HEK293 (cell line): Measurements from ENCODE around the gene OBSCN.

ENCODE experiments used
- CTCF ChIA-PET: fragments of 350-600 bp; formaldehyde crosslinking; extraction: SDS; loops from one replicate; lab custom pipeline; 2021; ENCODE audit warnings: antibody characterized with exemption; lab: Yijun Ruan, JAX
- POLR2A ChIA-PET: fragments of 300-600 bp; formaldehyde crosslinking; extraction: SDS; loops from one replicate; lab custom pipeline; 2020; ENCODE audit warnings: antibody characterized with exemption, inconsistent platforms; lab: Yijun Ruan, JAX
- H3K27ac ChIP-seq: fragments of 200-500 bp; sonication (Bioruptor generic); 2 replicates; pipeline ENCODE4 v1.5.1; 2014; ENCODE audit warnings: low read depth, low read length, control low read depth, inconsistent platforms; ENCODE audit errors: extremely low read depth
- H3K36me3 ChIP-seq, 2 experiments: fragments of 200-500 bp in 1 of 2; sonication (Bioruptor generic) in 1 of 2; 1 replicate in 1 of 2; 2 replicates in 1 of 2; pipeline ENCODE4 v1.5.1; 2014 to 2017; ENCODE audit warnings: inconsistent platforms in 2 of 2, low read length in 2 of 2; ENCODE audit not compliant: control insufficient read depth in 2 of 2, insufficient read depth in 1 of 2
- H3K4me1 ChIP-seq: fragments of 200-500 bp; sonication (Bioruptor generic); 2 replicates; pipeline ENCODE4 v1.5.1; 2014; ENCODE audit warnings: mild to moderate bottlenecking, low read length, inconsistent platforms; ENCODE audit not compliant: control insufficient read depth, insufficient read depth
- H3K4me3 ChIP-seq: 2 replicates; pipeline ENCODE4 v1.5.1; 2011; ENCODE audit warnings: low read depth, mild to moderate bottlenecking, control low read depth, low read length, moderate library complexity
- H3K9me3 ChIP-seq: fragments of 200-500 bp; sonication (Bioruptor generic); 2 replicates; pipeline ENCODE4 v1.5.1; 2014; ENCODE audit warnings: low read depth, low read length, inconsistent platforms; ENCODE audit not compliant: control insufficient read depth, insufficient read depth
- GLIS2 ChIP-seq: fragments of 450-650 bp; formaldehyde crosslinking; IDR thresholded peaks from 2 replicates; pipeline ENCODE4 v1.5.1; 2016; ENCODE audit warnings: missing biosample characterization, missing genetic modification characterization
- KLF1 ChIP-seq: fragments of 450-650 bp; formaldehyde crosslinking; IDR thresholded peaks from 2 replicates; pipeline ENCODE4 v1.5.1; 2016; ENCODE audit warnings: missing biosample characterization, missing genetic modification characterization
- OVOL3 ChIP-seq: fragments of 450-650 bp; formaldehyde crosslinking; IDR thresholded peaks from 2 replicates; pipeline ENCODE4 v1.5.1; 2016; ENCODE audit warnings: missing biosample characterization, missing genetic modification characterization
- YY1 ChIP-seq: fragments of 450-650 bp; formaldehyde crosslinking; IDR thresholded peaks from 2 replicates; pipeline ENCODE4 v1.5.1; 2018; ENCODE audit warnings: missing biosample characterization, missing genetic modification characterization
- ZBTB17 ChIP-seq: fragments of 450-650 bp; formaldehyde crosslinking; IDR thresholded peaks from 2 replicates; pipeline ENCODE4 v1.5.1; 2016; ENCODE audit warnings: missing biosample characterization, missing genetic modification characterization
- ZBTB48 ChIP-seq: fragments of 450-650 bp; formaldehyde crosslinking; IDR thresholded peaks from 2 replicates; pipeline ENCODE4 v1.5.1; 2016; ENCODE audit warnings: missing biosample characterization, missing genetic modification characterization
- ZIC2 ChIP-seq: fragments of 450-650 bp; formaldehyde crosslinking; IDR thresholded peaks from 2 replicates; pipeline ENCODE4 v1.5.1; 2016; ENCODE audit warnings: missing biosample characterization, missing genetic modification characterization
- ZNF10 ChIP-seq: fragments of 450-650 bp; formaldehyde crosslinking; IDR thresholded peaks from 2 replicates; pipeline ENCODE4 v1.5.1; 2017; ENCODE audit warnings: missing biosample characterization, missing genetic modification characterization
- ZNF132 ChIP-seq: fragments of 450-650 bp; formaldehyde crosslinking; IDR thresholded peaks from 2 replicates; pipeline ENCODE4 v1.5.1; 2017; ENCODE audit warnings: missing biosample characterization, missing genetic modification characterization, borderline replicate concordance
- ZNF23 ChIP-seq: fragments of 450-650 bp; formaldehyde crosslinking; IDR thresholded peaks from 2 replicates; pipeline ENCODE4 v1.5.1; 2016; ENCODE audit warnings: missing biosample characterization, missing genetic modification characterization, borderline replicate concordance
- ZNF324 ChIP-seq: fragments of 450-650 bp; formaldehyde crosslinking; IDR thresholded peaks from 2 replicates; pipeline ENCODE4 v1.5.1; 2016; ENCODE audit warnings: missing biosample characterization, missing genetic modification characterization
- ZNF416 ChIP-seq: fragments of 450-650 bp; formaldehyde crosslinking; IDR thresholded peaks from 2 replicates; pipeline ENCODE4 v1.5.1; 2016; ENCODE audit warnings: missing biosample characterization, missing genetic modification characterization
- ZNF433 ChIP-seq: fragments of 450-650 bp; formaldehyde crosslinking; IDR thresholded peaks from 2 replicates; pipeline ENCODE4 v1.5.1; 2016; ENCODE audit warnings: missing biosample characterization, missing genetic modification characterization, low read depth
- ZNF571 ChIP-seq: fragments of 450-650 bp; formaldehyde crosslinking; IDR thresholded peaks from 2 replicates; pipeline ENCODE4 v1.5.0; 2017; ENCODE audit warnings: missing biosample characterization, missing genetic modification characterization
- ZNF600 ChIP-seq: fragments of 450-650 bp; formaldehyde crosslinking; IDR thresholded peaks from 2 replicates; pipeline ENCODE4 v1.5.1; 2016; ENCODE audit warnings: missing biosample characterization, missing genetic modification characterization
- ZNF621 ChIP-seq: fragments of 450-650 bp; formaldehyde crosslinking; IDR thresholded peaks from 2 replicates; pipeline ENCODE4 v1.5.1; 2017; ENCODE audit warnings: missing biosample characterization, missing genetic modification characterization
- ZNF658 ChIP-seq: fragments of 450-650 bp; formaldehyde crosslinking; IDR thresholded peaks from 2 replicates; pipeline ENCODE4; 2016; ENCODE audit warnings: missing biosample characterization, missing genetic modification characterization
- ZNF701 ChIP-seq: fragments of 450-650 bp; formaldehyde crosslinking; IDR thresholded peaks from 2 replicates; pipeline ENCODE4 v1.5.1; 2016; ENCODE audit warnings: missing biosample characterization, missing genetic modification characterization
- ZNF768 ChIP-seq: fragments of 450-650 bp; formaldehyde crosslinking; IDR thresholded peaks from 2 replicates; pipeline ENCODE4 v1.5.1; 2018; ENCODE audit warnings: missing biosample characterization, mild to moderate bottlenecking, missing genetic modification characterization
- ZNF777 ChIP-seq: fragments of 450-650 bp; formaldehyde crosslinking; IDR thresholded peaks from 2 replicates; pipeline ENCODE4 v1.5.1; 2017; ENCODE audit warnings: missing biosample characterization, missing genetic modification characterization, borderline replicate concordance
- TF ChIP-seq, protein P1 (sequence below): fragments of 450-650 bp; formaldehyde crosslinking; IDR thresholded peaks from 2 replicates; pipeline ENCODE4 v1.5.1; 2017; ENCODE audit warnings: missing biosample characterization, missing genetic modification characterization
- TF ChIP-seq, protein P2 (sequence below): fragments of 450-650 bp; formaldehyde crosslinking; IDR thresholded peaks from 2 replicates; pipeline ENCODE4 v1.5.1; 2016; ENCODE audit warnings: missing biosample characterization, missing genetic modification characterization

Gene OBSCN

DNA sequence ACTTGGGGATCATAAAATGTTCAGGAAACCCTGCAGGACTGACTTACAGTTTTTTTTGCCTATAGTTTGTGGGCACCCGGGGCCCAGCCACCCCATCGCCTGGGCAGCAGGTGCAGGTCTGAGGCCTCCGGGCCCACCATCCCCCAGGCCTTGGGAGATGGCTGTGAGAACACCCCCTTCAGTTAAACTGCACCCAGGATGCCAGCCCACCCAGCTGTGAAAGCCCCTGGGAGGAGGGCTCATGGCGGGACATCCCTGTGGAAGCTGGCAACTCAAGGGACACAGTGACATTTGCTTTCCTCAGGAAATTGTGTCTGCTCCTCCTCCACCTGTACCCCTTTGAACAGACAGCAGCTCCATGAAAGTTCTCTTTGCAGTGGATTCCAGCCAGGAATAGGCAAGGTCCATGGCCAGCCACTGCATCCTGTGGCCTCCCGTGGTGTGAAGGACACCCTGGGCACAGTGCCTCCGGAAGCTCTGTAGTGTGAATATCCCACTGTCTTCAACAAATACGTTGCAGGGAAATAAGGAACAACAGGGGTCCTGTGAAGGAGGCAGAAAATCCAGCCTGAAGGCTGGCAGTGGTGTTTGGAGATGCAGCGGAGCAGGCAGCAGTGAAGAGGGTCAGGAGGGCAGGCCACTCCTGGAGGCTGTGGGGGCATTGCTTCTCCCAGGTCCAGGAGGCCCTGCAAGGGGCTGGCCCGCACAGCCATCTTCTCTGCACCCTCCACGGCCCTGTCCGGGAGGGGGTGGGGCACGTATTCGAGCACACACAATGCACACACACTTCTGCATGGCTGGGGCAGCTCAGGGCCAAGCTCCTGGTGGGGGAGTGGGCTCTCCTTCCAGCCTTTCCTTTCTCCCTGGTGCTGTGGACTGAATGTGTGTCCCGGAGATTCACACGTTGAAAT, 2.1 kb upstream of the OBSCN start:
- Histone ChIP-seq H3K36me3 (no peaks in the 10 kb centered on the region), H3K4me3 (no peak overlapping the region), H3K9me3 (no peaks in the 10 kb centered on the region)
- TF ChIP-seq ZIC2 (tag by site-specific recombination) (peak; percentile 91), ZBTB17 (no peak), ZNF433 (tag by site-specific recombination) (no peak), ZNF324 (tag by site-specific recombination) (no peak), KLF1 (tag by site-specific recombination) (no peak), ZNF658 (tag by site-specific recombination) (no peak), ZNF621 (tag by site-specific recombination) (no peak), ZNF777 (no peak)
- TF ChIP-seq, all 188 proteins: peak for 1
- POLR2A ChIA-PET: no interaction called here
- no peak overlapping the region for H3K27ac ChIP-seq
- CTCF ChIA-PET: interaction anchor here (1.1 to 3.3 kb wide), 3 partner anchors 8 to 208 kb away, joined by 4 to 15 read pairs (median 5); no protein-coding TSS in a partner anchor
- H3K4me1 ChIP-seq: no peaks in the 10 kb centered on the region

GRCh38 chr1:228206582-228207351, 1.1 kb upstream of the OBSCN start:
- no peaks in the 10 kb centered on the region for H3K4me1 ChIP-seq
- TF ChIP-seq ZNF701 (tag by site-specific recombination) (no peak), ZIC2 (tag by site-specific recombination) (peak; percentile 66), GLIS2 (peak; percentile 48), OVOL3 (tag by site-specific recombination) (no peak), ZNF416 (tag by site-specific recombination) (no peak), ZNF23 (no peak), ZNF10 (tag by site-specific recombination) (no peak), YY1 (tag by site-specific recombination) (no peak), ZNF571 (tag by site-specific recombination) (no peak), ZNF600 (tag by site-specific recombination) (0 out of 2 replicates have a peak, but pooled peaks have one; percentile 13), ZNF132 (tag by site-specific recombination) (no peak), ZBTB48 (tag by site-specific recombination) (no peak), ZNF768 (tag by site-specific recombination) (no peak)
- TF ChIP-seq, protein P1, sequence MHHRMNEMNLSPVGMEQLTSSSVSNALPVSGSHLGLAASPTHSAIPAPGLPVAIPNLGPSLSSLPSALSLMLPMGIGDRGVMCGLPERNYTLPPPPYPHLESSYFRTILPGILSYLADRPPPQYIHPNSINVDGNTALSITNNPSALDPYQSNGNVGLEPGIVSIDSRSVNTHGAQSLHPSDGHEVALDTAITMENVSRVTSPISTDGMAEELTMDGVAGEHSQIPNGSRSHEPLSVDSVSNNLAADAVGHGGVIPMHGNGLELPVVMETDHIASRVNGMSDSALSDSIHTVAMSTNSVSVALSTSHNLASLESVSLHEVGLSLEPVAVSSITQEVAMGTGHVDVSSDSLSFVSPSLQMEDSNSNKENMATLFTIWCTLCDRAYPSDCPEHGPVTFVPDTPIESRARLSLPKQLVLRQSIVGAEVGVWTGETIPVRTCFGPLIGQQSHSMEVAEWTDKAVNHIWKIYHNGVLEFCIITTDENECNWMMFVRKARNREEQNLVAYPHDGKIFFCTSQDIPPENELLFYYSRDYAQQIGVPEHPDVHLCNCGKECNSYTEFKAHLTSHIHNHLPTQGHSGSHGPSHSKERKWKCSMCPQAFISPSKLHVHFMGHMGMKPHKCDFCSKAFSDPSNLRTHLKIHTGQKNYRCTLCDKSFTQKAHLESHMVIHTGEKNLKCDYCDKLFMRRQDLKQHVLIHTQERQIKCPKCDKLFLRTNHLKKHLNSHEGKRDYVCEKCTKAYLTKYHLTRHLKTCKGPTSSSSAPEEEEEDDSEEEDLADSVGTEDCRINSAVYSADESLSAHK (tag by site-specific recombination): no peak
- TF ChIP-seq, protein P2, sequence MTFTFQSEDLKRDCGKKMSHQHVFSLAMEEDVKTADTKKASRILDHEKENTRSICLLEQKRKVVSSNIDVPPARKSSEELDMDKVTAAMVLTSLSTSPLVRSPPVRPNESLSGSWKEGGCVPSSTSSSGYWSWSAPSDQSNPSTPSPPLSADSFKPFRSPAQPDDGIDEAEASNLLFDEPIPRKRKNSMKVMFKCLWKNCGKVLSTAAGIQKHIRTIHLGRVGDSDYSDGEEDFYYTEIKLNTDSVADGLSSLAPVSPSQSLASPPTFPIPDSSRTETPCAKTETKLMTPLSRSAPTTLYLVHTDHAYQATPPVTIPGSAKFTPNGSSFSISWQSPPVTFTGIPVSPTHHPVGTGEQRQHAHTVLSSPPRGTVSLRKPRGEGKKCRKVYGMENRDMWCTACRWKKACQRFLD (tag by site-specific recombination): no peak
- no peak overlapping the region for H3K4me3 ChIP-seq
- POLR2A ChIA-PET: no interaction called here
- no peaks in the 10 kb centered on the region for H3K9me3 ChIP-seq
- H3K36me3 ChIP-seq: no peaks in the 10 kb centered on the region
- CTCF ChIA-PET: interaction anchor here (0.5 kb wide), 1 partner anchor 20 kb away, joined by 4 read pairs; no protein-coding TSS in a partner anchor
- H3K27ac ChIP-seq: no peak overlapping the region
